Kidney glomerular epithelial cell (primary cell): ENCODE data around the gene CSF1R.
"Not testable (repeated sequence)": the region's sequence is repeated elsewhere in the genome, so short reads cannot be mapped to it uniquely, and the experiment has no call there.

Experiments
- DNase-seq: peaks from one replicate; lab custom pipeline; 2025; lab: John Stamatoyannopoulos, UW

The CSF1R gene

GRCh38 chr5:150103678-150104549 is 17.6 kb upstream of the CSF1R start:
- DNase-seq, result no peak

- no peak for DNase-seq
Observed at GRCh38 chr5:150101023-150101422, 14.7 kb upstream of the CSF1R start.

- no peak for DNase-seq
Observed at GRCh38 chr5:150097152-150097551, 10.8 kb upstream of the CSF1R start.

- no peak for DNase-seq
Observed at GRCh38 chr5:150092159-150092787, 5.9 kb upstream of the CSF1R start.

- no peak for DNase-seq
Observed at GRCh38 chr5:150085191-150085912, 1.0 kb downstream of the CSF1R start.

GRCh38 chr5:150084754-150085153 is 1.6 kb downstream of the CSF1R start:
- DNase-seq, result not testable (repeated sequence)

- no peak for DNase-seq
Observed at GRCh38 chr5:150082889-150083288, 3.5 kb downstream of the CSF1R start.

- no peak for DNase-seq
Observed at GRCh38 chr5:150082374-150082773, 4.0 kb downstream of the CSF1R start.

- DNase-seq, result no peak
Observed at GRCh38 chr5:150081541-150082283, 4.6 kb downstream of the CSF1R start.

GRCh38 chr5:150080696-150081435 is 5.5 kb downstream of the CSF1R start:
- no peak for DNase-seq

- DNase-seq, result no peak
Observed at GRCh38 chr5:150079909-150080461, 6.4 kb downstream of the CSF1R start.

GRCh38 chr5:150078802-150079689 is 7.3 kb downstream of the CSF1R start:
- no peak for DNase-seq

- no peak for DNase-seq
Observed at GRCh38 chr5:150077996-150078801, 8.2 kb downstream of the CSF1R start.

GRCh38 chr5:150077060-150077459 is 9.3 kb downstream of the CSF1R start:
- DNase-seq, result no peak

- no peak for DNase-seq
Observed at GRCh38 chr5:150075806-150076205, 10.5 kb downstream of the CSF1R start.

- DNase-seq, result no peak
Observed at GRCh38 chr5:150075233-150075632, 11.1 kb downstream of the CSF1R start.

GRCh38 chr5:150073677-150074076 is 12.7 kb downstream of the CSF1R start:
- DNase-seq, result no peak

- no peak for DNase-seq
Observed at GRCh38 chr5:150073086-150073625, 13.2 kb downstream of the CSF1R start.

- no peak for DNase-seq
Observed at GRCh38 chr5:150070821-150071220, 15.5 kb downstream of the CSF1R start.
